K562 (cell line): ENCODE results near the gene ZER1. TPM values are rescaled to one million over a fixed set of nuclear protein-coding genes. Genes with fewer than 3 reads are reported as not detected.

Source experiments
- ATAC-seq: fragments of 200-7000 bp; cut with Tn5 transposase; 3 replicates; pipeline ENCODE4 v1.9.1; 2020; ENCODE audit warnings: moderate library complexity
- BruUV-seq: library from RNA; stranded (reverse); fragments of 400-500 nt; replicated peaks from 2 replicates; lab custom pipeline; 2021; lab: Mats Ljungman, UMichigan
- CTCF ChIA-PET: fragments of 300-600 bp; formaldehyde crosslinking; extraction: SDS; loops from one replicate; lab custom pipeline; 2021; ENCODE audit warnings: low intra/inter-chr PET ratio; lab: Yijun Ruan, JAX
- POLR2A ChIA-PET: fragments of 300-600, 350-650 bp; sonication (Branson Sonifier 250); formaldehyde crosslinking; extraction: SDS; loops from one replicate; lab custom pipeline; 2021; ENCODE audit warnings: antibody characterized with exemption, inconsistent platforms; lab: Yijun Ruan, JAX
- DNase-seq, 4 experiments: peaks; one replicate each; pipeline versions ENCODE4 v3.0.0 to v3.0.0-alpha.2; 2011 to 2018; ENCODE audit warnings: low spot score in 3 of 4, mixed read lengths in 3 of 4; ENCODE audit errors: extremely low read depth in 1 of 4
- FAIRE-seq: peaks from 2 replicates; lab custom pipeline; 2011; peaks lifted over from hg19 to GRCh38; lab: Jason Lieb, UNC
- H2AFZ ChIP-seq: 2 replicates; pipeline ENCODE4 v1.6.0; 2011; ENCODE audit warnings: low read depth, low read length, control low read depth, inconsistent platforms
- H3K27ac ChIP-seq: fragments of 200-600 bp; 3 replicates; pipeline ENCODE4 v1.8.0; 2011; ENCODE audit warnings: low read depth, mild to moderate bottlenecking, control low read depth, inconsistent platforms, low read length, moderate library complexity, mixed read lengths; ENCODE audit errors: extremely low read depth
- H3K27me3 ChIP-seq, 2 experiments: fragments of 300-600 bp in 1 of 2; 2 replicates in 1 of 2; 3 replicates in 1 of 2; pipeline versions ENCODE4 v1.6.0 to v1.8.0; 2011; ENCODE audit warnings: inconsistent platforms in 2 of 2, low read length in 2 of 2, mild to moderate bottlenecking in 1 of 2, mixed read lengths in 1 of 2, moderate library complexity in 1 of 2; ENCODE audit not compliant: control insufficient read depth in 2 of 2, insufficient read depth in 2 of 2
- H3K36me3 ChIP-seq: fragments of 300-600 bp; 3 replicates; pipeline ENCODE4 v1.8.0; 2011; ENCODE audit warnings: mild to moderate bottlenecking, low read length, inconsistent platforms; ENCODE audit not compliant: control insufficient read depth, insufficient read depth
- H3K4me1 ChIP-seq, 2 experiments: fragments of 200-600 bp in 1 of 2; replicated peaks in 1 of 2; 2 replicates in 1 of 2; 3 replicates in 1 of 2; pipeline versions ENCODE4 v1.5.1 to v1.8.0; 2011; ENCODE audit warnings: inconsistent platforms in 2 of 2, low read length in 2 of 2, mild to moderate bottlenecking in 1 of 2, mixed read lengths in 1 of 2, moderate library complexity in 1 of 2; ENCODE audit not compliant: control insufficient read depth in 2 of 2, insufficient read depth in 2 of 2
- H3K4me2 ChIP-seq: 2 replicates; pipeline ENCODE4 v1.6.1; 2011; ENCODE audit warnings: low read length, control low read depth, inconsistent platforms, mixed read lengths; ENCODE audit not compliant: insufficient read depth
- H3K4me3 ChIP-seq: fragments of 200-600 bp; sonication (generic), shearing (Covaris generic); 2 replicates; pipeline ENCODE4 v1.5.1; 2016; ENCODE audit warnings: control low read depth, inconsistent platforms
- H3K79me2 ChIP-seq: fragments of 200-600 bp; 3 replicates; pipeline ENCODE4 v1.8.0; 2011; ENCODE audit warnings: low read length, inconsistent platforms; ENCODE audit not compliant: control insufficient read depth, insufficient read depth
- H3K9ac ChIP-seq, 2 experiments: 2 replicates each; pipeline versions ENCODE4 v1.6.0 to v1.6.1; 2011; ENCODE audit warnings: low read depth in 2 of 2, low read length in 2 of 2, control low read depth in 1 of 2, inconsistent platforms in 1 of 2, mild to moderate bottlenecking in 1 of 2, mixed read lengths in 1 of 2; ENCODE audit not compliant: insufficient read depth in 1 of 2
- H3K9me1 ChIP-seq: one replicate; pipeline ENCODE4 v1.6.0; 2011; ENCODE audit warnings: inconsistent platforms, mild to moderate bottlenecking, low read length, moderate library complexity; ENCODE audit not compliant: control insufficient read depth, insufficient read depth
- H3K9me3 ChIP-seq: replicated peaks from 2 replicates; pipeline ENCODE4 v1.5.1; 2011; ENCODE audit warnings: low read depth, low read length, inconsistent platforms; ENCODE audit not compliant: control insufficient read depth, insufficient read depth
- H4K20me1 ChIP-seq: replicated peaks from 2 replicates; pipeline ENCODE4 v1.6.1; 2011; ENCODE audit warnings: low read length, inconsistent platforms, mixed read lengths; ENCODE audit not compliant: control insufficient read depth, insufficient read depth
- HDGF ChIP-seq: fragments of 450-650 bp; IDR thresholded peaks from 2 replicates; pipeline ENCODE4 v1.6.1; 2016
- KDM5B ChIP-seq: fragments of 200-600 bp; sonication (generic); IDR thresholded peaks from 2 replicates; pipeline ENCODE4 v1.6.1; 2012; ENCODE audit warnings: low read depth, mild to moderate bottlenecking, moderate library complexity, low read length, control low read depth, inconsistent platforms; ENCODE audit not compliant: insufficient replicate concordance
- KLF13 ChIP-seq: fragments of 450-650 bp; IDR thresholded peaks from 2 replicates; pipeline ENCODE4 v1.6.1; 2016; ENCODE audit warnings: missing genetic modification characterization, low read depth, mild to moderate bottlenecking, missing compliant biosample characterization, moderate library complexity, borderline replicate concordance
- MBD2 ChIP-seq: sonication (generic); IDR thresholded peaks from 2 replicates; pipeline ENCODE4 v1.6.1; 2016; ENCODE audit warnings: low read depth, borderline replicate concordance
- MED1 ChIP-seq: sonication (generic); formaldehyde crosslinking; IDR thresholded peaks from 2 replicates; pipeline ENCODE4 v1.8.1; 2023; ENCODE audit warnings: missing genetic modification reagents, borderline replicate concordance
- POLR2A ChIP-seq: fragments of 450-650 bp; conservative IDR thresholded peaks from 2 replicates; pipeline ENCODE4 v1.6.1; 2016
- RBFOX2 ChIP-seq: fragments of 200-400 bp; formaldehyde crosslinking; IDR thresholded peaks from 2 replicates; pipeline ENCODE4 v1.6.1; 2017; ENCODE audit warnings: low read depth, mild to moderate bottlenecking, low read length, moderate library complexity
- SRF ChIP-seq, 2 experiments: fragments of 250-450, 450-650 bp in 1 of 2; sonication (Bioruptor Pico) in 1 of 2; sonication (generic) in 1 of 2; formaldehyde crosslinking; IDR thresholded peaks; 2 replicates each; pipeline versions ENCODE4 v1.5.0 to v1.5.1; 2020 to 2022; ENCODE audit warnings: mild to moderate bottlenecking in 1 of 2, missing genetic modification reagents in 1 of 2
- YY1 ChIP-seq, 3 experiments: IDR thresholded peaks; 2 replicates each; pipeline ENCODE4 v1.6.1; 2011; ENCODE audit warnings: low read length in 2 of 3, mild to moderate bottlenecking in 2 of 3, moderate library complexity in 2 of 3, borderline replicate concordance in 1 of 3, control low read depth in 1 of 3, low read depth in 1 of 3; ENCODE audit not compliant: insufficient read depth in 3 of 3, insufficient replicate concordance in 2 of 3, control insufficient read depth in 1 of 3, insufficient read length in 1 of 3; ENCODE audit errors: extremely low read depth in 1 of 3
- WGBS: fragments of 100-300 bp; shearing (Covaris generic); methylation state at CpG from one replicate; pipeline ENCODE4 v1.1.6; 2016; ENCODE audit warnings: low coverage, mixed read lengths; ENCODE audit not compliant: insufficient coverage; ENCODE audit errors: missing lambda C conversion rate; 5-methylcytosine and 5-hydroxymethylcytosine counted together
- in situ Hi-C: fragments of 300-500 bp; cut with MboI; formaldehyde crosslinking; loops from 4 replicates; pipeline ENCODE4 v1.15.0; 2018; ENCODE audit warnings: inconsistent platforms, mixed read lengths
- intact Hi-C: fragments of 100-400 bp; cut with micrococcal nuclease; formaldehyde crosslinking; loops from 2 replicates; pipeline ENCODE4 v1.14.2; 2022
- polyA plus RNA-seq, 8 experiments: library from polyadenylated mRNA; depleted of rRNA in 4 of 8; stranded (reverse) in 5 of 8; unstranded in 3 of 8; fragments of >200 nt; fragmentation: Nextera tagmentation in 2 of 8; fragmentation: Illumina TruSeq in 1 of 8; extraction: Ambion mirVana in 2 of 8; extraction: Trizol in 1 of 8; gene quantifications; 2 replicates each; pipeline versions ENCODE4 v1.2.1 to v1.2.3, GENCODE V29; 2011 to 2014; ENCODE audit warnings: inconsistent platforms in 1 of 8, missing spikeins in 1 of 8
- total RNA-seq, 7 experiments: library from RNA; depleted of rRNA in 6 of 7; stranded (reverse); fragments of >200 nt in 6 of 7; fragmentation: Illumina TruSeq in 2 of 7; extraction: Trizol in 2 of 7; gene quantifications; 2 replicates each; pipeline versions ENCODE4 v1.2.1 to v1.2.3, GENCODE V29; 2011 to 2021; ENCODE audit warnings: low replicate concordance in 1 of 7
- TF ChIP-seq, protein P1 (sequence below), 2 experiments: fragments of 450-650 bp; IDR thresholded peaks; 2 replicates each; pipeline ENCODE4 v1.6.1; 2016
- TF ChIP-seq, protein P2 (sequence below): fragments of 250-450 bp; sonication (Bioruptor Pico); IDR thresholded peaks from 2 replicates; pipeline ENCODE4 v1.6.1; 2021; ENCODE audit warnings: mild to moderate bottlenecking
- TF ChIP-seq, protein P3 (sequence below): fragments of 450-650 bp; formaldehyde crosslinking; IDR thresholded peaks from 2 replicates; pipeline ENCODE4 v1.4.0; 2022; ENCODE audit warnings: mild to moderate bottlenecking, moderate library complexity
- TF ChIP-seq, protein P4 (sequence below): fragments of 150-350 bp; conservative IDR thresholded peaks from 2 replicates; pipeline ENCODE4 v1.6.1; 2014; ENCODE audit warnings: low read length

Gene ZER1
- total and polyA plus RNA-seq, 9 of the 15 experiments (the other 6 are each of a cell fraction or from before 2014, with no cell fraction given), result 0.07 to 10.7 (median 6.2) TPM

DNA sequence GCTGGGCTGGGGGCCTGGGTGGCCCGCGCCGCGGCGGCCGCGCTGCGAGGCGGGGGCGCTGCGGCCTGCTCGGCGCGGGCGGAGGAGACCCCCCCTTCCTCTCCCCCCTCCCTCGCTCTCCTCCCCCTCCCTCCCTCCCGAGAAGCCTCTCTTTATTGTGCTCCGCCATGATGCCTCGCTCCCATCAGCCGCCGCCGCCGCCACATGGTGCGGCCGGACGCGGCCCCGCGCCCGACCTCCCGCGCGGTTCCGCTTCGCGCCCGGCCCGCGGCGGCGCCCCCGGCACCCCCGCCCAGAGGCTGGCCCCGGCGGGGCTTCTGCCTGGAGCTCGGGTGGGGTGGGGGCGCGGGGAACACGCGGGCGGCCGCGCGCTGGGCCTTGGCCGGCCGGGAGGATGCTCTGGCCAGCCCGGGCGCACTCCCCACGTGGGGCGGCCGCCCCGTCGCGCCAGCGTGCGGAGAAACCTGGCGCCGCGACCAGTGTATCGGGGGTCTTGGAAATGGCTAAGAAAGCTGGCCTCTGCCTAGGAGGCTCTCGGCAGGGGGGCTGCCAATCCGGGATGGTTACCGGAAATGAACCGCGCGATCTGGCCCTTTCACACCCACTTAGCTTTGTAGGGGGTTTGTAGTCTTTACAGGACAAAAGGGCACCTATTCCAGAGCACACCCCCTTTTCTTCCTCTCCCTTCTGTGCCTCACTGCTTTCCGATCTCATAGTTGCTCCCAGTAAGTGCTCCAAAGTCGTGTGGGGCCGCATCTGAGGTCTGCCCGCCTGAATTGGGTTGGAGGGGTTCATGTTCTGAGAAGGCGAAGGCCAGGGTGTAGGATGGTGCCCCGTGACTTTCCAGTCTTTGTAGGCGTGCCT is 81.7 kb downstream of the ZER1 start:
- H3K9ac ChIP-seq, result peak overlapping the region; percentile 92 to 94
- CTCF ChIA-PET, result no interaction called here
- peak overlapping the region; percentile 71 for H3K4me3 ChIP-seq
- under 1% methylated on average over 63 of the region's 83 CpGs for WGBS
- in situ Hi-C loops (loop anchor here (10.0 kb wide), 3 partner anchors 445 to 1095 kb away; no protein-coding TSS in a partner anchor), intact Hi-C loops (loop anchor here (1.0 to 10.0 kb wide), 4 partner anchors 34 to 985 kb away; partner anchors contain the start of genes CIZ1, DYNC2I2, GOLGA2 and SWI5)
- ATAC-seq (peak; percentile 2; the same call in 1 of the 3 replicates), FAIRE-seq (no peak), DNase-seq (peak; percentile 85 to 93 (median 90))
- POLR2A ChIA-PET, result interaction anchor here (0.6 to 2.6 kb wide), 6 partner anchors 7 to 1856 kb away, joined by 3 to 10 read pairs (median 4); no protein-coding TSS in a partner anchor
- H3K27ac ChIP-seq, result peak overlapping the region; percentile 88
- peak overlapping the region; percentile 20; the same call in 1 of the 2 replicates for H2AFZ ChIP-seq
- no peaks in the 10 kb centered on the region for H3K9me3 ChIP-seq
- peaks cover 19 to 27% of the 10 kb centered on the region in 2 experiments for H3K4me1 ChIP-seq
- H3K79me2 ChIP-seq, result peaks cover 58% of the 10 kb centered on the region
- BruUV-seq, result no TSS peak
- peaks cover 14% of the 10 kb centered on the region for H4K20me1 ChIP-seq
- H3K36me3 ChIP-seq, result peaks cover 47% of the 10 kb centered on the region
- no peaks in the 10 kb centered on the region for H3K9me1 ChIP-seq
- H3K4me2 ChIP-seq, result peak overlapping the region; percentile 98
- no peaks in the 10 kb centered on the region for H3K27me3 ChIP-seq
- TF ChIP-seq, protein P1, sequence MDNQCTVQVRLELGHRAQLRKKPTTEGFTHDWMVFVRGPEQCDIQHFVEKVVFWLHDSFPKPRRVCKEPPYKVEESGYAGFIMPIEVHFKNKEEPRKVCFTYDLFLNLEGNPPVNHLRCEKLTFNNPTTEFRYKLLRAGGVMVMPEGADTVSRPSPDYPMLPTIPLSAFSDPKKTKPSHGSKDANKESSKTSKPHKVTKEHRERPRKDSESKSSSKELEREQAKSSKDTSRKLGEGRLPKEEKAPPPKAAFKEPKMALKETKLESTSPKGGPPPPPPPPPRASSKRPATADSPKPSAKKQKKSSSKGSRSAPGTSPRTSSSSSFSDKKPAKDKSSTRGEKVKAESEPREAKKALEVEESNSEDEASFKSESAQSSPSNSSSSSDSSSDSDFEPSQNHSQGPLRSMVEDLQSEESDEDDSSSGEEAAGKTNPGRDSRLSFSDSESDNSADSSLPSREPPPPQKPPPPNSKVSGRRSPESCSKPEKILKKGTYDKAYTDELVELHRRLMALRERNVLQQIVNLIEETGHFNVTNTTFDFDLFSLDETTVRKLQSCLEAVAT (IDR thresholded peaks at IDR 0.05), result 0 out of 4 replicates have a peak, but pooled peaks of 1 of the 2 experiments have one; percentile 60
- TF ChIP-seq, protein P2, sequence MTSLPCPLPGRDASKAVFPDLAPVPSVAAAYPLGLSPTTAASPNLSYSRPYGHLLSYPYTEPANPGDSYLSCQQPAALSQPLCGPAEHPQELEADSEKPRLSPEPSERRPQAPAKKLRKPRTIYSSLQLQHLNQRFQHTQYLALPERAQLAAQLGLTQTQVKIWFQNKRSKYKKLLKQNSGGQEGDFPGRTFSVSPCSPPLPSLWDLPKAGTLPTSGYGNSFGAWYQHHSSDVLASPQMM (CRISPR knock-in tag), result no peak
- TF ChIP-seq, protein P3, sequence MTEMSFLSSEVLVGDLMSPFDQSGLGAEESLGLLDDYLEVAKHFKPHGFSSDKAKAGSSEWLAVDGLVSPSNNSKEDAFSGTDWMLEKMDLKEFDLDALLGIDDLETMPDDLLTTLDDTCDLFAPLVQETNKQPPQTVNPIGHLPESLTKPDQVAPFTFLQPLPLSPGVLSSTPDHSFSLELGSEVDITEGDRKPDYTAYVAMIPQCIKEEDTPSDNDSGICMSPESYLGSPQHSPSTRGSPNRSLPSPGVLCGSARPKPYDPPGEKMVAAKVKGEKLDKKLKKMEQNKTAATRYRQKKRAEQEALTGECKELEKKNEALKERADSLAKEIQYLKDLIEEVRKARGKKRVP (CRISPR knock-in tag), result no peak
- 0 out of 2 replicates have a peak, but pooled peaks have one; percentile 67 for TF ChIP-seq MED1 (CRISPR knock-in tag)
- peak; percentile 84 for TF ChIP-seq RBFOX2
- TF ChIP-seq HDGF, result peak; percentile 96
- peak; percentile 55 for TF ChIP-seq KDM5B
- peak; percentile 76; the same call in 1 of the 2 replicates for TF ChIP-seq KLF13 (tag)
- TF ChIP-seq, protein P4, sequence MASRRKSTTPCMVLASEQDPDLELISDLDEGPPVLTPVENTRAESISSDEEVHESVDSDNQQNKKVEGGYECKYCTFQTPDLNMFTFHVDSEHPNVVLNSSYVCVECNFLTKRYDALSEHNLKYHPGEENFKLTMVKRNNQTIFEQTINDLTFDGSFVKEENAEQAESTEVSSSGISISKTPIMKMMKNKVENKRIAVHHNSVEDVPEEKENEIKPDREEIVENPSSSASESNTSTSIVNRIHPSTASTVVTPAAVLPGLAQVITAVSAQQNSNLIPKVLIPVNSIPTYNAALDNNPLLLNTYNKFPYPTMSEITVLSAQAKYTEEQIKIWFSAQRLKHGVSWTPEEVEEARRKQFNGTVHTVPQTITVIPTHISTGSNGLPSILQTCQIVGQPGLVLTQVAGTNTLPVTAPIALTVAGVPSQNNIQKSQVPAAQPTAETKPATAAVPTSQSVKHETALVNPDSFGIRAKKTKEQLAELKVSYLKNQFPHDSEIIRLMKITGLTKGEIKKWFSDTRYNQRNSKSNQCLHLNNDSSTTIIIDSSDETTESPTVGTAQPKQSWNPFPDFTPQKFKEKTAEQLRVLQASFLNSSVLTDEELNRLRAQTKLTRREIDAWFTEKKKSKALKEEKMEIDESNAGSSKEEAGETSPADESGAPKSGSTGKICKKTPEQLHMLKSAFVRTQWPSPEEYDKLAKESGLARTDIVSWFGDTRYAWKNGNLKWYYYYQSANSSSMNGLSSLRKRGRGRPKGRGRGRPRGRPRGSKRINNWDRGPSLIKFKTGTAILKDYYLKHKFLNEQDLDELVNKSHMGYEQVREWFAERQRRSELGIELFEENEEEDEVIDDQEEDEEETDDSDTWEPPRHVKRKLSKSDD, result no peak
- no peak for TF ChIP-seq MBD2
- TF ChIP-seq POLR2A, result peak; percentile 65
- 0 out of 4 replicates have a peak, but pooled peaks of 1 of the 2 experiments have one; percentile 5 for TF ChIP-seq SRF (CRISPR knock-in tag; IDR thresholded peaks at IDR 0.05)
- TF ChIP-seq YY1 (IDR thresholded peaks at IDR 0.05; ENCODE audit: borderline replicate concordance in 1 of 3, control insufficient read depth in 1 of 3, extremely low read depth in 1 of 3, insufficient read depth in 3 of 3, insufficient read length in 1 of 3, insufficient replicate concordance in 2 of 3, low read depth in 1 of 3, low read length in 2 of 3), result peak in 2 of 3 experiments; percentile 27 to 75
